ENCODE results near the gene CLASP1.
"Not testable (repeated sequence)": the region's sequence is repeated elsewhere in the genome, so short reads cannot be mapped to it uniquely, and the experiment has no call there.

Gene CLASP1

GRCh38 chr2:121575800-121576199, 73.5 kb downstream of the CLASP1 start:
- DNase-seq = no peak

DNA sequence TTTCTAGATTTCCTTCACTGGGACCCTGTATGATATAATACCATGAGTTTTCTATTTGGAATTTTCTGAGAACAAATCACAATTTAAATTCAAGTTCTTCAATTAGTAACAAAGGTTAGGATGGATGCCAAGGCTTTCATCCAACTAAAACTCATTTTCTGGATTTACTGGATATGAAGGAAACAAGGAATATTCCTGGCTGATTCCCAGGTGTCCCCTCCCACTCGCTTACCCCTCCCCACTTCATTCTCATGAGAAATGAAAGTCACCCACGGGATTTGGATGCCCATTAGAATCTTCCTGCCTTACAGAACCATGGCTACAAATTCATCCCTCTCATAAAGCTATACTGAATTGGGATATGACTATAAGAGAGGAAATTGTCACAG, 78.6 kb downstream of the CLASP1 start:
- DNase-seq = no peak

DNA sequence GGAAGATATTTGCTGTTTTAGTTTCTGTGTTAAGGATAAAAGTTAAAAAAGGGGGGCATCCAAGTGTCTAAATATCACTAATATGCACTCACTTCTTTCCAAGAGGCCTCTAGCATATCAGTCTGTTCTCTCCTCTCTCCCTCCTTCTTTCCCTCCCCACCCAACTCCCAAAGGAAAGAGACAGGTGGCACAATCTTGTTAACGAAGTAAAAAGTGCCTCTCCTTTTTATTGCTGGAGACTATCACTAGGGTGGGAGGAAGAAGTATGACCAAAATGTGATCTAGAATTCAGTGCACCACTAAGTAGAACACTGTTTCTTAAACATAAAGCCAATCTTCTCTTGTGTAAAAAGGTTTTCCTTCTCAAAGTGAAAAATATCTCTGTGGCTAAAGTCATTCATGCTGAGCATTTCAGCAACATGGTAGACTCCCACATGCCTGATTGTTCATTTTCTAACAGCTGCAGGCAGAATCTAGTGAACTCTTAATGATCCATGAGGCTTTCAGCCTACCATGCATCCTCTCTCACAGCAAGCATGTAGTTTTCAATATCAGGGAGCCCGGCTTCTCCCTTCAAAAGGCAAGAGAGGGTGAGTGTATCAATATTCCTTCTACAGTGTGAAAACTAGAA, 79.1 kb downstream of the CLASP1 start:
- DNase-seq = no peak

GRCh38 chr2:121567957-121568409, 81.3 kb downstream of the CLASP1 start:
- DNase-seq = no peak

GRCh38 chr2:121567452-121567851, 81.8 kb downstream of the CLASP1 start:
- no peak for DNase-seq

DNA sequence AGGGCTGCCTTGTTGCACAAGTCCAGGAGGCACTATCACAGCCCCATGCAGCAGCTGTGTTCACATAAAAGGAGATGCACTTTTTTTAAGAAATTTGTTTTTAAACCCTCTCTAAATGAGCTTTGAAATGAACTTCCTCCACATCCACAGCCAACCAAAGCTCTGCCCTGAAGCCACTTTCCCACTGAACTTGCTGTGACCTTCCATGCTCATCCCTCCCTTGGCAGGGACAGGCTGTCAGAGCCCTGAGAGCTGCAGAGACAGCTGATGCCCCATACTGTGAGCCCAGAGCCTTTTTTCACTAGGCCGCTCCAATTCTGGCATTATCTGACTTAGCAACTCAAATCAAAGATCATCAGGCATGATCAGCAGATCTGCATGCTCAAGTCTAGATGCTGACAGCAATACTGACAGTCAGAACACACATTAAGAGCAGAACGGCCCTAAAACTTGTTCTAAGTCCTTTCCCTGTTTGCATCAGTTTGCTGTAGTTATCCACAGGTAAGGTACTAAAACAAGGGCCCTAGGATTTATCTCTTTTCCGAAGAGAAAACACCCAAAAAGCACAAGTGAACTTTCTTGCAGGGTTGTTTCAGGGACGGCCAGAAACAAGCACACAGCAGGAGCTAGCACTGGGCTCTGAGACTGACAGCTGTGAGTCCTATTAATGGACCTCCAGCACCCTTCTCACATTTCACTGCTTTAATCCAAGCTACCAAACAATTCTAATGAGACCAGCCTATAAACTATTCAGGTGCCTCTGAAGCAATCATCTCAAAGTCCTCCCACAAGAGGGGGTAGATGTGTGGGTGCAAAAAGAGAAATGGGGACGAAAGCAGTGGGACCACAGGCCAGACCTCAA, 83.6 kb downstream of the CLASP1 start:
- DNase-seq = no peak

GRCh38 chr2:121564905-121565304, 84.4 kb downstream of the CLASP1 start:
- no peak for DNase-seq

DNA sequence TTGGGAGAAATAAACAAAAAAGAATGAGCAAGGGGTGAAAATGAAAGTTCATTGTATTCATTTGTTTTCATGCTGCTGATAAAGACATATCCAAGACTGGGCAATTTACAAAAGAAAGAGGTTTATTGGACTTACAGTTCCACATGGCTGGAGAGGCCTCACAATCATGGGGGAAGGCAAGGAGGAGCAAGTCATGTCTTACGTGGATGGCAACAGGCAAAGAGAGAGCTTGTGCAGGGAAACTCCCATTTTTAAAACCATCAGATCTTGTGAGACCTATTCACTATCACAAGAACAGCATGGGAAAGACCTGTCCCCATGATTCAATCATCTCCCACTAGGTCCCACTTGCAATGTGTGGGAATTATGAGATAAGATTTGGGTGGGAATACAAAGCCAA, 85.5 kb downstream of the CLASP1 start:
- DNase-seq = not testable (repeated sequence)

DNA sequence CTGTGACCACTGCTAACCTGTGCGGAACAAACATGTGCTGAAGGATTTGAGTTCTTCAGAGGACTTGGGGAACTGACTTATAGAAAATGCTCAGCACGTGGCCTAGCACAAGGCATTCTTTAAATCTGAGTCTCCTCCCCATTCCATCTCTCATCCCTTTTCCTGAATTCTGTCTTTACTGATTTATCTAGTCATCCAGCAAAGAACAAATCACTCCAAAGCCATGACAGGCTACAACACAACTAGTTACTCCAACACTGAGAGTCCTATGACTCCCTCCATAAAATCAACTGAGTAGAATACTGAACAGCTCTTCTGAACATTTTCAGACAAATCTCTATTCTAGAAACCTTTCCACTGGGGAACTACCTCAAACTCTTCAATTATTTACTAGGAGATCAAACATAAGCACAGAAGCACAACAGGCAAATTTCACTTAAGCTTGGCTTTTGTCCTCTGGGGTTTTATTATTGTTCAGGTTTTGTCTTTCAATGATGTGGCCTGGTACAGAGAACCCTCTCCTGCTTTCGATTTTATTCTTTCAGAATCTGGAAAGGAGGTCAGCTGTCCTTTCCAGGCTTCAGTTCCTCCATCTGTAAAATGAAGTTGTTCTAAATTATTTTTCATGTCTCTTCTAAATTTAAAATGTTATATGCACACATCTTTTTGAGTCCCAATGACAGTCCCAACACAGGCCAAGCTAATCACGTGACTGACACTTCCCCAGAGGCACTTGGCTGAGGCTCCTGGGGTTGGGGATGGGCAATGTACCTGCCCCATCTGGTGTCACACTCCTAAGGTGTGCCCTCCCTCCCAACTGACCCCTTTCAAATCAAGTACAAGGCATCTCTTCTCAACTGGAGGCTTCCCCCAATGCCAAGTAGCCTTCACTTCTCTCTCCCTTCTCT, 86.7 kb downstream of the CLASP1 start:
- no peak for DNase-seq

- no peak for DNase-seq
Measured at GRCh38 chr2:121561617-121562268, 87.5 kb downstream of the CLASP1 start.

- DNase-seq = no peak
Measured at GRCh38 chr2:121558329-121558728, 90.9 kb downstream of the CLASP1 start.

- no peak for DNase-seq
Measured at GRCh38 chr2:121555008-121555407, 94.3 kb downstream of the CLASP1 start.

GRCh38 chr2:121552477-121553180, 96.6 kb downstream of the CLASP1 start:
- not testable (repeated sequence) for DNase-seq

DNA sequence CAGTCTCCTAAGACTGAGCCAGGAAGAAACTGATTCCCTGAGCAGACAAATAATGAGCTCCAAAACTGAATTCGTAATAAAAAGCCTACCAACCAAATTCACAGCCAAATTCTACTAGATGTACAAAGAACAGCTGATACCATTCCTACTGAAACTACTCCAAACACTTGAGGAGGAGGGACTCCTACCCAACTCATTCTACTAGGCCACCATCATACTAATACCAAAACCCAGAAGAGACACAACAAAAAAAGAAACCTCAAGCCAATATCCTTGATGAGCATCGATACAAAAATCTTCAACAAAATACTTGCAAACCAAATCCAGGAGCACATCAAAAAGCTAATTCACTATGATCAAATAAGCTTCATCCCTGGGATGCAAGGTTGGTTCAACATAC, 98.6 kb downstream of the CLASP1 start:
- no peak for DNase-seq

DNA sequence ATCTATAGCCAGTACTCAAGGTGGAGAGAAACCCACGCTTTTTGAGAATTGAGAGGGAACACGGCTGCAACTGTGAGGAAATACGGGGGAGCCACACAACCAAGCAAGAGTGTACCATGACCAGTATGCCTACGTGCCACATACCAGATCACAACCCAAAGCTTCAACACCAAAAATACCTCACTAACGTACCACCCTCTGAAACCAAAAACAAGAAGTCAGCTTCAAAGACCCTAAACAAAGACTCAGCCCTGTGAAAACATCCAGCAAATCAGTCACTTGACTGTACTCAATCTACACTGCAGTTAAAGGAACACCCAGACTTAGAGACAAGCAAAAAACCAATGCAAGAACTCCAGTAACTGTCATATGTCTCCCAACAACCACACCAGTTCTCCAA, 101.6 kb downstream of the CLASP1 start:
- no peak for DNase-seq

- DNase-seq = no peak
Measured at GRCh38 chr2:121545913-121546312, 103.3 kb downstream of the CLASP1 start.

DNA sequence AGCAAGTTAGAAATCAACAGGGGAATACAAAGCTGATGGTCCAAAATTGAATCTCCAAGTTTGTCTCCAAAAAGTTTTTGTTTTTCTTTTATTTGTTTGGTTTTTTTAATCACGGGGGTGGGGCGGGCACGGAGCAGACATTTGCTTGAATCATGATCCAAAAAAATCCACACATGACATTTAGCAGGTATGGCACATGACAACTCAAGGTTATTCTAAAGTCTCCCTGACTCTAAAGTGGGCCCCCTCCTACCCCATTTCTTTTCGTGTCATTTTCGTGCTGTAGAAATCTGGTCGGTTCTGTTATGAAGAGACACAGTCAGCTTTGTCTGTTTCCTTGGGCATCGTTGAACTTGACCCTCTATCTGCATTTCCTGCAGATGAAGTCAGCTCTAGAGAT, 104.0 kb downstream of the CLASP1 start:
- DNase-seq = no peak

DNA sequence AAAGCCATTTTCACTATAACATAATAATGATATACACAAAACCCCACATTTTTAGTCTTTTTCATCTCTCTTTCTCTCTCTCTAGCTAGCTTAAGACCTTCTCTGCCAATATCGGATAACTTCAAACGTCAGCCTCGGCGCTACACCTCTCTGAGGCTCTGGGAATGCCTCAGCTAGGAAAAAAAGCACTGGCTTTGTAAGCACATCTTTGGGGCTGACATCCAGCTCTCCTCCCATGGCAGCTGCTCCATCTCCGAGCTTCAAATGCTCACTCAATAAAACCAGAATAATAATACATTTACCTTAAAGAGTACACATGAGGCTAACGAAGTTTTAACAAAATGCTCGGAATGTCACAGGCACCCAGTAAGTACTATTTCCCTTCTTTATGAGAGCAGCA, 107.8 kb downstream of the CLASP1 start:
- no peak for DNase-seq

DNA sequence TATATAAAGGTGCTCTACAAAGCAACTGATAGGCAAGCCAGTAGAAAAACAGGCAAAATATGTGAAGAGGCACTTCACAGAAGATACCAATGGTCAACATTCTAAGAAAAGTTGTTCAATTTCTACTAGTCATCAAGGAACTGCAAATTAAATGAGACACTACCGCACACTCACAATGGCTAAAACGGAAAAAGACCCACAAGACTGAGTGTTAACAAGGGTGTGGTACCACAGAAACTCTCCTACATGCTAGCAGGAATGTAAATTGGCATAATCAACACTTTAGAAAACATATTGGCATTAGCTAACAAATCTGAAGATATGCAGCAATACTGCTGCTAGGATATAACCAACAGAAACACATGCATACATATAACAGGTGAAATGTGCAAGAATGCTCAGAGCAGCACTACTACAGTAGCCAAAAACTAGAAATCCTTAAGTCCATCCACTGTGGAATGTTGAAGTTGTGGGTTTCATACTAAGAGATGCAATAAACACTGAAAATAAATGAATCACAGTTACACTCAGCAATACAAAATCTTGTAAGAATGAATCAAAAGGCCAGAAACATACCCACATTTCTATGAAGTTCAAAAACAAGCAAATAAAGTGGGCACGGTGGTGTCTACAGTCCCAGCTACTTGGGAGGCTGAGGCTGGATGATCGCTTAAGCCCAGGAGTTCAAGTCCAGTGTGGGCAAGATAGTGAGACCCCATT, 109.4 kb downstream of the CLASP1 start:
- no peak for DNase-seq

DNA sequence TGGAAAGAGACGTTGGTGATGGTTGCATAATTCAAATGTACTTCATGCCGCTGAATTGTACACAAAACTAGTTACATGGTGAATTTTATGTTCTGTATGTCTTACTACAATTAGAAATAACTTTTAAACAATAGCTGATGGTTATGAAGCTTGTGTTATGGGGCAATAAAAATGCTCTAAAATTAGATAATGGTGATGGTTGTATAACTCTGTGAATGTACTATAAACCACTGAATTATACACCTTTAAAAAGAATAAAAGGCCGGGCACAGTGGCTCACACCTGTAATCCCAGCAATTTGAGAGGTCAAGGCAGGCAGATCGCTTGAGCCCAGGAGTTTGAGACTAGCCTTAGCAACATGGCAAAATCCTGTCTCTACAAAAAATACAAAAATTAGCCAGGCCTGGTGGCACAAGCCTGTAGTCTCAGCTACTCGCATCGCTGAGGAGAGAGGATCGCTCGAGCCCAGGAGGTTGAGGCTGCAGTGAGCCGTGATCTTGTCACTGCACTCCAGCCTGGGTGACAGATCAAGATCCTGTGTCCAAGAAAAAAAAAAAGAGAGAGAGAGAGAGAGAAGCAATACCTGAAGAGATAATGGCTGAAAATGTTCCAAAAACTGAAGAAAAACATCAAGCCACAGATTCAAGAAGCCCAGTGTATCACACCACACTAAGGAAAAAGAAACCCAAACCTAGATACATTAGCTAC, 112.3 kb downstream of the CLASP1 start:
- no peak for DNase-seq

- no peak for DNase-seq
Measured at GRCh38 chr2:121536347-121536746, 112.9 kb downstream of the CLASP1 start.

Data from RPMI8226 (cell line).